Glomerular endothelial cell (primary cell): ENCODE results near the gene PACRG. TPM values are rescaled to one million over a fixed set of nuclear protein-coding genes. Genes with fewer than 3 reads are reported as not detected.

Source experiments
- DNase-seq: peaks from one replicate; pipeline ENCODE4 v3.0.0-alpha.2; 2011; ENCODE audit warnings: low read depth, low spot score; ENCODE audit errors: extremely low read depth
- total RNA-seq: library from RNA; depleted of rRNA; stranded (reverse); fragments of >200 nt; gene quantifications from 2 replicates; pipeline ENCODE4 v1.2.3, GENCODE V29; 2015

The PACRG gene
- total RNA-seq, 1 donor from 2014 or later = 0.23 TPM

GRCh38 chr6:162773996-162774395, 46.2 kb downstream of the PACRG start:
- DNase-seq = no peak

GRCh38 chr6:162777091-162777490, 49.3 kb downstream of the PACRG start:
- DNase-seq = no peak

GRCh38 chr6:162778603-162779002, 50.8 kb downstream of the PACRG start:
- DNase-seq = no peak

- no peak for DNase-seq
Measured at GRCh38 chr6:162785632-162786242, 58.0 kb downstream of the PACRG start.

GRCh38 chr6:162798546-162799266, 70.9 kb downstream of the PACRG start:
- DNase-seq = no peak

- no peak for DNase-seq
Measured at GRCh38 chr6:162814426-162814973, 86.7 kb downstream of the PACRG start.

GRCh38 chr6:162817196-162817595, 89.4 kb downstream of the PACRG start:
- DNase-seq = no peak

GRCh38 chr6:162819284-162819683, 91.5 kb downstream of the PACRG start:
- DNase-seq = no peak

GRCh38 chr6:162821102-162821501, 93.3 kb downstream of the PACRG start:
- DNase-seq = no peak

GRCh38 chr6:162825597-162825996, 97.8 kb downstream of the PACRG start:
- DNase-seq = no peak

- no peak for DNase-seq
Measured at GRCh38 chr6:162829013-162829742, 101.4 kb downstream of the PACRG start.

GRCh38 chr6:162833776-162834175, 106.0 kb downstream of the PACRG start:
- no peak for DNase-seq

- no peak for DNase-seq
Measured at GRCh38 chr6:162845972-162846371, 118.2 kb downstream of the PACRG start.

- no peak for DNase-seq
Measured at GRCh38 chr6:162846723-162847122, 118.9 kb downstream of the PACRG start.

GRCh38 chr6:162849269-162849668, 121.5 kb downstream of the PACRG start:
- no peak for DNase-seq

GRCh38 chr6:162852192-162852591, 124.4 kb downstream of the PACRG start:
- no peak for DNase-seq

GRCh38 chr6:162852840-162853577, 125.2 kb downstream of the PACRG start:
- DNase-seq = no peak

GRCh38 chr6:162854228-162854627, 126.5 kb downstream of the PACRG start:
- DNase-seq = no peak

GRCh38 chr6:162854734-162855191, 127.0 kb downstream of the PACRG start:
- no peak for DNase-seq

GRCh38 chr6:162856885-162857284, 129.1 kb downstream of the PACRG start:
- DNase-seq = no peak

- DNase-seq = no peak
Measured at GRCh38 chr6:162857326-162857725, 129.6 kb downstream of the PACRG start.
